Fibroblast of lung (primary cell): ENCODE measurements around the gene PDCD1LG2. TPM values are rescaled to one million over a fixed set of nuclear protein-coding genes. Genes with fewer than 3 reads are reported as not detected.
A peak's percentile ranks its signal among the peaks of the same experiment; 100 is the strongest.

Source experiments
- DNase-seq, 2 donors: peaks; one replicate each; pipeline versions ENCODE4 v3.0.0 to v3.0.0-alpha.2; 2010; ENCODE audit warnings: low read depth in 2 of 2
- H2AFZ ChIP-seq: 2 replicates; pipeline ENCODE4 v1.5.1; 2012; ENCODE audit warnings: low read length, control low read depth, inconsistent platforms
- H3K27ac ChIP-seq: 2 replicates; pipeline ENCODE4 v1.5.1; 2011; ENCODE audit warnings: low read length, control low read depth; ENCODE audit not compliant: insufficient read depth
- H3K27me3 ChIP-seq: 2 replicates; pipeline ENCODE4 v1.5.1; 2011; ENCODE audit warnings: mild to moderate bottlenecking, low read length; ENCODE audit not compliant: control insufficient read depth, insufficient read depth
- H3K36me3 ChIP-seq: 2 replicates; pipeline ENCODE4 v1.5.1; 2011; ENCODE audit warnings: low read length; ENCODE audit not compliant: control insufficient read depth, insufficient read depth
- H3K4me1 ChIP-seq: 2 replicates; pipeline ENCODE4 v1.5.1; 2011; ENCODE audit warnings: low read length; ENCODE audit not compliant: control insufficient read depth, insufficient read depth; ENCODE audit errors: extremely low read depth
- H3K4me2 ChIP-seq: 2 replicates; pipeline ENCODE4 v1.5.1; 2011; ENCODE audit warnings: low read length, control low read depth; ENCODE audit not compliant: insufficient read depth; ENCODE audit errors: extremely low read depth
- H3K4me3 ChIP-seq, 4 experiments: fragments of 200-600 bp in 1 of 4; sonication (generic) in 1 of 4; replicated peaks in 1 of 4; 2 replicates each; pipeline ENCODE4 v1.5.1; 2011 to 2016; ENCODE audit warnings: low read length in 4 of 4, low read depth in 3 of 4, mild to moderate bottlenecking in 3 of 4, control low read depth in 2 of 4, inconsistent platforms in 1 of 4, mixed read lengths in 1 of 4; ENCODE audit not compliant: insufficient read depth in 1 of 4; ENCODE audit errors: control extremely low read depth in 1 of 4
- H3K79me2 ChIP-seq: 2 replicates; pipeline ENCODE4 v1.5.1; 2012; ENCODE audit warnings: mild to moderate bottlenecking, low read length, inconsistent platforms; ENCODE audit not compliant: control insufficient read depth, insufficient read depth
- H3K9ac ChIP-seq: 2 replicates; pipeline ENCODE4 v1.5.1; 2011; ENCODE audit warnings: mild to moderate bottlenecking, low read length, control low read depth; ENCODE audit not compliant: insufficient read depth
- H3K9me3 ChIP-seq: 2 replicates; pipeline ENCODE4 v1.5.1; 2012; ENCODE audit warnings: low read depth, low read length; ENCODE audit not compliant: control insufficient read depth, insufficient read depth
- H4K20me1 ChIP-seq: 2 replicates; pipeline ENCODE4 v1.5.1; 2011; ENCODE audit warnings: low read length; ENCODE audit not compliant: control insufficient read depth, insufficient read depth; ENCODE audit errors: extremely low read depth
- CTCF ChIP-seq, 2 donors: IDR thresholded peaks in 1 of 2; conservative IDR thresholded peaks in 1 of 2; 1 replicate in 1 of 2; 2 replicates in 1 of 2; pipeline ENCODE4 v1.5.1; 2011 to 2012; ENCODE audit warnings: low read length in 2 of 2, control low read depth in 1 of 2, inconsistent platforms in 1 of 2, low read depth in 1 of 2, mild to moderate bottlenecking in 1 of 2
- EZH2 ChIP-seq: IDR thresholded peaks from 2 replicates; pipeline ENCODE4 v1.5.1; 2012; ENCODE audit warnings: low read length, control low read depth, mild to moderate bottlenecking; ENCODE audit errors: missing control alignments
- polyA plus RNA-seq, 2 donors: library from polyadenylated mRNA; depleted of rRNA in 1 of 2; stranded (reverse) in 1 of 2; unstranded in 1 of 2; fragments of >200 nt; gene quantifications; 2 replicates each; pipeline ENCODE4 v1.2.1, GENCODE V29; 2011 to 2012; ENCODE audit warnings: missing spikeins in 1 of 2
- total RNA-seq: library from RNA; depleted of rRNA; stranded (reverse); fragments of >200 nt; gene quantifications from 2 replicates; pipeline ENCODE4 v1.2.1, GENCODE V29; 2014

PDCD1LG2 gene
- total and polyA plus RNA-seq, 2 donors (not counting 1 experiment from before 2014, with no cell fraction given), result 6.9 to 16.9 TPM

GRCh38 chr9:5543875-5544702 is 33.8 kb downstream of the PDCD1LG2 start:
- no peaks in the 10 kb centered on the region for H3K4me1 ChIP-seq
- no peak overlapping the region for H3K4me3 ChIP-seq
- no peaks in the 10 kb centered on the region for H3K36me3 ChIP-seq
- H2AFZ ChIP-seq, result no peak overlapping the region
- no peaks in the 10 kb centered on the region for H3K27me3 ChIP-seq
- no peaks in the 10 kb centered on the region for H4K20me1 ChIP-seq
- no peaks in the 10 kb centered on the region for H3K79me2 ChIP-seq
- no peak overlapping the region for H3K4me2 ChIP-seq
- DNase-seq, result no peak
- no peak overlapping the region for H3K9ac ChIP-seq
- no peak for TF ChIP-seq EZH2
- TF ChIP-seq CTCF (conservative IDR thresholded peaks at IDR 0.05 in 1 of 2, IDR thresholded peaks at IDR 0.05 in 1 of 2; ENCODE audit: low read depth in 1 of 2, low read length in 2 of 2), result no peak
- no peak overlapping the region for H3K27ac ChIP-seq
- no peaks in the 10 kb centered on the region for H3K9me3 ChIP-seq

GRCh38 chr9:5549658-5550650 is 39.6 kb downstream of the PDCD1LG2 start:
- H3K27ac ChIP-seq, result no peak overlapping the region
- DNase-seq, result peak; percentile 33 to 85
- H3K4me2 ChIP-seq, result no peak overlapping the region

More at GRCh38 chr9:5549658-5550650, 39.6 kb downstream of the PDCD1LG2 start:
- no peak for TF ChIP-seq EZH2
- TF ChIP-seq CTCF (conservative IDR thresholded peaks at IDR 0.05 in 1 of 2, IDR thresholded peaks at IDR 0.05 in 1 of 2; ENCODE audit: low read depth in 1 of 2, low read length in 2 of 2), result no peak
- Histone ChIP-seq H3K9ac (no peak overlapping the region), H3K9me3 (no peaks in the 10 kb centered on the region), H2AFZ (no peak overlapping the region), H3K4me3 (no peak overlapping the region), H4K20me1 (no peaks in the 10 kb centered on the region), H3K27me3 (no peaks in the 10 kb centered on the region), H3K36me3 (no peaks in the 10 kb centered on the region), H3K4me1 (peaks cover 11% of the 10 kb centered on the region), H3K79me2 (no peaks in the 10 kb centered on the region)
